Measurements from ENCODE around the gene SREK1.
"Not testable (repeated sequence)": the region's sequence is repeated elsewhere in the genome, so short reads cannot be mapped to it uniquely, and the experiment has no call there.

SREK1 gene

DNA sequence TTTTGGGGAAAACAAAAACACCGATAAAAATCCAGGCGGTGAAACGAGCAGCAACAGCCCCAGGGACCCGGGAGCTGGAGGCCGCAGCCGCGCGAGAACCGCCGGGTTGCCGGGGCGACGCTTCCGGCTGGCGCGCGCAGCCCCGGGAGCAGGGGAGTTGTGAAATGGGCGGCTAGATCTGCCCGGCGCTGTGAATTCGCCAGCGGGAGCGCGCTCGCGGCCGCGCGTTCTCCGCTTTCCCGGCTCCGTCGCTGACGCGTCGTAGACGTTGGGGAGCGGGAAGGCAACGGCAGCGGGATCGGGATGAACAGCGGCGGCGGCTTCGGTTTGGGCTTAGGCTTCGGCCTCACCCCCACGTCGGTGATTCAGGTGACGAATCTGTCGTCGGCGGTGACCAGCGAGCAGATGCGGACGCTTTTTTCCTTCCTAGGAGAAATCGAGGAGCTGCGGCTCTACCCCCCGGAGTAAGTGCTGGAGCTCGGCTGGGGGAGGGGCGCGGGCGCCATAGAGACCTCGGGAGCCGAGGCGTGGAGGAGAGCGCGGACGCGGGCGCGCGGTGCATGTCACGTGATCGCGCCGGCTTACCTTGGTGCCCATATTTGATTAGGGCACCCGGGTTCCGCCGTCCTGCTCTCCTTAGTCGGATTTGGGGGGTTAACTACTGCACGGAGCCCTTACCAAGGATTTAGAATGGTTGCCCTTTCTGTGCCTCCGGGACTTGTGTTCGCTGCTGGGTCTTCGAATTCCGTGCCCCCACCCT is at the start of gene SREK1:
SREK1 (plus strand) TSS at position 227 of the 760 bp plus-strand sequence; CDS start at position 304, 77 bp downstream.
- DNase-seq (ENCODE audit: low read depth, low spot score) = peak; percentile 79

- DNase-seq (ENCODE audit: low read depth, low spot score) = no peak
These were observed 43.2 kb upstream of the SREK1 start for GRCh38 chr5:66100851-66101250.

DNA sequence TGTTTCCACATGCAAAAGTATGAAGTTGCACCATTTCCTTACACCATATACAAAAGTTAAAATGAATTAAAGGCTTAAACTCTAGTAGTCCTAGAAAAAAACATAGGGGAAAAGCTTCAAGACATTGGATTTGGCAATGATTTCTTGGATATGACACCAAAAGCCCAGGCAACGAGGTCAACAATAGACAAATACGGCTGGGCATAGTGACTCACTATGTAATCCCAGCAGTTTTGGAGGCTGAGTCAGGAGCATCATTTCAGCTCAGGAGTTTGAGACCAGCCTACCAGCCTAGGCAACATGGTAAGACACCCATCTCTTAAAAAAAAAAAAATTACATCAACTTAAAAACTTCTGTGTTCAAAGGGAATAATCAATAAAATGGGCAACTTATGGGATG is 30.9 kb upstream of the SREK1 start:
- no peak for DNase-seq (ENCODE audit: low read depth, low spot score)

- no peak for DNase-seq (ENCODE audit: low read depth, low spot score)
These were observed 25.8 kb upstream of the SREK1 start for GRCh38 chr5:66118304-66118703.

GRCh38 chr5:66122379-66123034 is 21.6 kb upstream of the SREK1 start:
- DNase-seq (ENCODE audit: low read depth, low spot score) = no peak

DNA sequence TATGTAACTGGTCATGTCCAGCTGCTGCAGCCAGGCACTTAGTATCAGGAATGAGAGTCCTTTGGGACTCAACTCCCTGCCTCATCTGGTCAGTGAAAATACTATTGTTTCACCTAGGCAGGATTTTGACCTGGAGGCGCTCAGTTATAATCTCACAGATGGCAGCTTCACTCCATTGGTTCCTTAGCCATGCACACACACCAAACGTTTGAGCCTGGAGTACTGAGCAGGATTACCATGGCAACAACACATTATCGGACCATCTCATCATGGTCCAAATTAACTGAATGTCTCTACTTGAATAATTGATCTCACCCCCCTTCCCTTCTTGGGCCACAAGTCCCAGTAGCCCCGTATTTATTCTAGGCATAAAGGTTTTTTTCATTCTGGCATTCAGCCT is 15.0 kb upstream of the SREK1 start:
- no peak for DNase-seq (ENCODE audit: low read depth, low spot score)

DNA sequence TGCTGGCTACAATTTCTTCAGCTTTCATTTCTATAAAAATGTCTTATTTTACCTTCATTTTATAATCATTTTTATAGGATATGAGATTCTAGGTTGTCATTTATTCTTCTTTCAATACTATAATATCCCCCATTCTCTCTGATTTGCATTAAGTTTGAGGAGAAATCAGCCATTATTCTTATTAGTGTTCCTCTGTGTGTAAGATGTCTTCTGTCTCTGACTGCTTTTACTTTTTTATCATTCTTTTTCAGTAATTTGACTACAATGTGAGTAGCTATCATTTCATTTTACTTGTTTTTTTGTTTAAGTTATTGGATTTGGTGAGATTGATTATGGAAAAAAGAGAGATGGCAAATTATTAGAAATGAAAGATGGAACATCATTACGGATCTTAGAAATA is 13.6 kb upstream of the SREK1 start:
- DNase-seq (ENCODE audit: low read depth, low spot score) = no peak

DNA sequence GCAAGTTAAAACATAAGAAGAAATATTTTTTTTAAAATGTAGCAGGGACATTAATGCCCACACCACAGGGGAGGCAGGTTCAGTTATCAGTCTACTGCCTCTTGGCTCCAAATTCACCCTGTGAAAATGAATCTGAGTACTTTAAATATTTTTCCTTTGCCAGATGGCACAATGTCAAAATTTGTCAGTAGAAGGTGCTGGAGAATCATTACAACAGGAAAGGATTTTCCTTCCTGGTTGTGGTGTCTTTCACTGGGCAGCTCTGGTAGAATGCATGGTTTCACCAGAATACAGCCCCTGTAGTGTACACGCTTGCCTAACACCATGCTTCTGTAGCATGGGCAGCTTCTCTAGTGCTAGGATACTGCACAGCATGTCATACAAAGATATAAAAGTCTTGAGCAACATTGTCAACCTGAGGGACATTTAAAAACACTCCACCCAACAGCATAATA is 9.7 kb upstream of the SREK1 start:
- DNase-seq (ENCODE audit: low read depth, low spot score) = no peak

GRCh38 chr5:66136053-66136452 is 8.0 kb upstream of the SREK1 start:
- no peak for DNase-seq (ENCODE audit: low read depth, low spot score)

DNA sequence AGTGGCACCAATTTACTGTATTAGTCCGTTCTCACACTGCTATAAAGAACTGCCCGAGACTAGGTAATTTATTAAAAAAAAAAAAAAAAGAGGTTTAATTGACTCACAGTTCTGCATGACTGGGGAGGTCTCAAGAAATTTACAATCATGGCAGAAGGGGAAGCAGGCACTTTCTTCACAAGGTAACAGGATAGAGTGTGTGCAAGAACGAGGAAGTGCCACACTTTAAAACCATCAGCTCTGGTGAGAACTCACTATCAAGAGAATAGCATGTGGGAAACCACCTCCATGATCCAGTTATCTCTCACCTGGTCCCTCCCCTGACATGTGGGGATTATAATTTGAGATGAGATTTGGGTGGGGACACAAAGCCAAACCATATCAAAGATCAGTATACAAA is 7.2 kb upstream of the SREK1 start:
- DNase-seq (ENCODE audit: low read depth, low spot score) = not testable (repeated sequence)

DNA sequence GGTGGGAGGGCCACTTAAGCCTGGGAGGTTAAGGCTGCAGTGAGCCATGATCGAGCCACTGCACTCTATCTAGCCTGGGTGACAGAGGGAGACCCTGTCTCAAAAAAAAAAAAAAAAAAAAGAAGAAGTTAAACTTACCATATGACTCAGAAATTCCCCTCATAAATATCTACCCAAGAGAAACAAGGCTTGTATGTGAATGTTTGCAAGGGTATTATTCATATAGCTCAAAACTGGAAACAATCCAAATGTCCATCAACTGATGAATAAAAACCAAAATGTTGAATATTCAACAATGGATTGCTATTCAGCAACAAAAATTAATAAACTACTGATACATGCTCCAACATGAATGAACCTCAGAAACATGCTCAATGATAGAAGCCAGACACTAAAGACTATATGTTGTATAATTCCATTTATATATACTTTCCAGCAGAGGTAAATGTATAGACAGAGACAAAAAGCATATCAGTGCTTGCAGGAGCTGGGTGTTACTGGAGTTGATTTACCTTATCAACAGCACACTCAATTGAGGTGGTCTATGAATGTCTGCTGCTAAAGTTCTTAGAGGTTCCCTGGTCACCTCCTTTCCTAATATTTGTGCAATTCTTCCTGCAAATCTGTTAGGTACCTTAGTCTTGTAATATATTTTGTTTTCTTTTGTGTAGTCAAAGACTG is 5.3 kb upstream of the SREK1 start:
- no peak for DNase-seq (ENCODE audit: low read depth, low spot score)

- no peak for DNase-seq (ENCODE audit: low read depth, low spot score)
These were observed 4.8 kb upstream of the SREK1 start for GRCh38 chr5:66139318-66139712.

DNA sequence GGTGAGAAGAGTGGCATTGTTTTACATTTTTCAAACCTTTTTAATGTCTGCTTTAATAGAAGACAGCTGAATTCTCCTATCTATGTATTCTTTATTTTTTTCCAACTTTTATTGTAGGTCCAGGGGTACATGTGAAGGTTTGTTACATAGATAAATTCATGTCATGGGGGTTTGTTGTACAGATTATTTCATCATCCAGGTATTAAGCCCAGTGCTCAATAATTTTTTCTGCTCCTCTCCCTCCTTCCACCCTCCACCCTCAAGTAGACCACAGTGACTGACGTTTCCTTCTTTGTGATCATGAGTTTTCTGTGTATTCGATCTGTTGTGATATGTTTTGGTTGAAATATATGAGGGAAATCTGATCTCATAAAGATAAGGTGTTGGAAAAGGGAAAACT is 1.7 kb upstream of the SREK1 start:
- no peak for DNase-seq (ENCODE audit: low read depth, low spot score)

GRCh38 chr5:66143473-66144073 is 527 bp upstream of the SREK1 start:
- no peak for DNase-seq (ENCODE audit: low read depth, low spot score)

- DNase-seq (ENCODE audit: low read depth, low spot score) = no peak
These were observed 812 bp downstream of the SREK1 start for GRCh38 chr5:66144834-66145390.

DNA sequence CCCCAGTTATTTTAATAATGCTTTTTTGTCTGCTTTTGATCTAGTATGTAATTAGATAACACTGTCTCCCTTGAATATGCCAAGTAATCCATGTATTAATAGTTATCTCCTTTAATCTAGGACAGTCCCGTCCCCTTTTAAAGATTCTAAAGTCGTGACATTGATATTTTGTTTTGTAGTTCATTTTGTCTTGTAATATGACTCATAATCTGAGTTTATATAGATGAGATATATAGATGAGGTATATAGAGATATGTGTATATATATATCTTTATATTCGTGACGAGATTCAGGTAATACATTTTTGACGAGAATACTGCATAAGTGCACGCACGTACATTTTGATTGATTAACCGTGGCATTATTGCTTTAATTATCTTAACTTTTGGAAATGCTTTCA is 1.6 kb downstream of the SREK1 start:
- no peak for DNase-seq (ENCODE audit: low read depth, low spot score)

GRCh38 chr5:66149950-66150349 is 5.8 kb downstream of the SREK1 start:
- DNase-seq (ENCODE audit: low read depth, low spot score) = no peak

- DNase-seq (ENCODE audit: low read depth, low spot score) = no peak
These were observed 6.9 kb downstream of the SREK1 start for GRCh38 chr5:66151030-66151429.

DNA sequence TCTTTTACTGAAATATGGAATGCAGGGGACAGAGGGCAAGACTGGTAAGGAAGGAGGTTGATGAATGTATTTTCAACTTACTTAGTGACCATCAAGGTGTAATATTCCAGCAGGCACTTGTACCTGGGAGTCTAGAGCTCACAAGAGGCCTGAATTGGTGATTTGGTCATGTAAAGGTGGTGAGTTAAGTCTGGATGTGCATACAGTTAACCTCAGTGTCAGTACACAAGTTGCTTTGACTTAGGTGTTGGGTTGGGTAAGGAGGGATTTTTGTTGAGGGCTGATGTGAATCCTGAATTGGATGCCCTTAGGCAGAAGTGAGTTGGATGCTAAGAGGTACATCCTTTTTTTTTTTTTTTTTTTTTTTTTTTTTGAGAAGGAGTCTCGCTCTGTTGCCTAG is 7.4 kb downstream of the SREK1 start:
- no peak for DNase-seq (ENCODE audit: low read depth, low spot score)

DNA sequence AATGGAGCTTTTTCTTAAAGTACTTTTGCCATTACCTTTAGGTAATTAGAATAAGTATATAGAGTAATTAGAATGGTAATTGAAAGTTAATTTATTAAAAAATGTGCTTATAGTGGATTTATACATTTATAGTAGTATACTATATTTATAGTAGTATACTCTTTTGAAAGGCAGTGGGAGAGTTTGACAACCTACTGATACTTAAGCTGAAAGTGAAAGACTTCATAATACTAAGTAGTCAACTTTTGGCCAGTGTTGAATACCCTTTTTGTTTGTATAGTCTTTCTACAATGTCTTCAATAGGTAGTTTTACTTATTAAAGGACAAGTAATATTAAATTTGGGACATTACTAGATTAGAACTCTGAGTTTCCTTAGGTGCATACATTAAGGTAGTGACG is 12.9 kb downstream of the SREK1 start:
- no peak for DNase-seq (ENCODE audit: low read depth, low spot score)

DNA sequence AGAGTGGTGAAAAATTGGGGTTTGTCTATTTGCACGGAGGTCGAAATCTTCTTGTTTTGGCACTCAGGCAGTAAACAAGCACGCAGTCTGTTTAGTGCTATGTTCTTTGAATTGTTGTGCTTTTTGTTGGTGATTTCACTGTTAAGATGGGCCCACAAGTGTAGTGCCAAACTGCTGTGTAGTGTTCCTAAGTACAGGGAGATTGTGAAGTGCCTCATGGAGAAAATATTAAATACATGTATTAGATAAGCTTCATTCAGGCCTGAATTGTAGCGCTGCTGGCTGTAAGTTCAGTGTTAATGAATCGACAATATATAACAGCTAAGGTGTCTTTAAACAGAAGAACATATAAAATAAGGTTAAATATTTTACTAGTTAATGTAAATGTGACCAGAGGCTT is 17.3 kb downstream of the SREK1 start:
- DNase-seq (ENCODE audit: low read depth, low spot score) = no peak
